Endothelial cell of umbilical vein (primary cell): ENCODE results near the gene CTDSPL. TPM values are rescaled to one million over a fixed set of nuclear protein-coding genes. Genes with fewer than 3 reads are reported as not detected.

Source experiments
- BruUV-seq: library from RNA; stranded (reverse); fragments of 400-500 nt; replicated peaks from 2 replicates; lab custom pipeline; 2021; lab: Mats Ljungman, UMichigan
- CTCF ChIA-PET: fragments of 300-600, 350-600 bp; sonication (Branson Sonifier 250); formaldehyde crosslinking; loops from one replicate; lab custom pipeline; 2021; ENCODE audit warnings: antibody characterized with exemption, inconsistent platforms; lab: Charles Lee
- POLR2A ChIA-PET: fragments of 300-600, 350-600 bp; sonication (Branson Sonifier 250); formaldehyde crosslinking; loops from one replicate; lab custom pipeline; 2021; ENCODE audit warnings: antibody characterized with exemption, inconsistent platforms; lab: Charles Lee
- DNase-seq: peaks from one replicate; pipeline ENCODE4 v3.0.0-alpha.2; 2011; ENCODE audit warnings: low read depth, low spot score
- FAIRE-seq: peaks from 2 replicates; lab custom pipeline; 2011; peaks lifted over from hg19 to GRCh38; lab: Jason Lieb, UNC
- H2AFZ ChIP-seq: 2 replicates; pipeline ENCODE4 v1.6.0; 2012; ENCODE audit warnings: low read depth, low read length, control low read depth, inconsistent platforms
- H3K27ac ChIP-seq: 2 replicates; pipeline ENCODE4 v1.5.1; 2011; ENCODE audit warnings: low read depth, mild to moderate bottlenecking, control low read depth, low read length, moderate library complexity; ENCODE audit not compliant: insufficient read depth
- H3K27me3 ChIP-seq, 2 experiments: 2 replicates each; pipeline versions ENCODE4 v1.6.0 to v1.6.1; 2011; ENCODE audit warnings: low read length in 2 of 2, mixed read lengths in 1 of 2; ENCODE audit not compliant: control insufficient read depth in 2 of 2, insufficient read depth in 2 of 2
- H3K36me3 ChIP-seq, 2 experiments: 2 replicates in 1 of 2; 3 replicates in 1 of 2; pipeline ENCODE4 v1.5.1; 2011; ENCODE audit warnings: low read length in 2 of 2, mild to moderate bottlenecking in 1 of 2, moderate library complexity in 1 of 2; ENCODE audit not compliant: control insufficient read depth in 2 of 2, insufficient read depth in 2 of 2; ENCODE audit errors: extremely low read depth in 1 of 2
- H3K4me1 ChIP-seq: 3 replicates; pipeline ENCODE4 v1.5.1; 2011; ENCODE audit warnings: mild to moderate bottlenecking, low read length; ENCODE audit not compliant: control insufficient read depth, insufficient read depth; ENCODE audit errors: extremely low read depth
- H3K4me2 ChIP-seq: 2 replicates; pipeline ENCODE4 v1.6.1; 2011; ENCODE audit warnings: low read length, control low read depth, mixed read lengths; ENCODE audit not compliant: insufficient read depth
- H3K4me3 ChIP-seq, 3 experiments: fragments of 200-600 bp in 1 of 3; sonication (generic), shearing (Covaris generic) in 1 of 3; replicated peaks in 1 of 3; 2 replicates each; pipeline ENCODE4 v1.5.1; 2011 to 2016; ENCODE audit warnings: control low read depth in 3 of 3, low read length in 3 of 3, mild to moderate bottlenecking in 2 of 3, inconsistent platforms in 1 of 3, low read depth in 1 of 3, moderate library complexity in 1 of 3; ENCODE audit not compliant: insufficient read depth in 1 of 3
- H3K79me2 ChIP-seq: 2 replicates; pipeline ENCODE4 v1.6.0; 2012; ENCODE audit warnings: low read length, inconsistent platforms; ENCODE audit not compliant: control insufficient read depth, insufficient read depth
- H3K9ac ChIP-seq: replicated peaks from 2 replicates; pipeline ENCODE3; 2011; ENCODE audit warnings: low read length, control low read depth; ENCODE audit not compliant: insufficient read depth; ENCODE audit errors: extremely low read depth
- H3K9me1 ChIP-seq: replicated peaks from 3 replicates; pipeline ENCODE4 v1.6.0; 2011; ENCODE audit warnings: mild to moderate bottlenecking, low read length; ENCODE audit not compliant: control insufficient read depth, insufficient read depth; ENCODE audit errors: extremely low read depth
- H3K9me3 ChIP-seq: replicated peaks from 2 replicates; pipeline ENCODE4 v1.5.1; 2012; ENCODE audit warnings: low read length, inconsistent platforms; ENCODE audit not compliant: control insufficient read depth, insufficient read depth
- H4K20me1 ChIP-seq: replicated peaks from 2 replicates; pipeline ENCODE3; 2011; ENCODE audit warnings: mild to moderate bottlenecking, low read length; ENCODE audit not compliant: control insufficient read depth, insufficient read depth; ENCODE audit errors: extremely low read depth
- EZH2 ChIP-seq: IDR thresholded peaks from 2 replicates; pipeline ENCODE4 v1.6.1; 2012; ENCODE audit warnings: borderline replicate concordance, low read depth, mild to moderate bottlenecking, moderate library complexity, low read length, inconsistent platforms; ENCODE audit not compliant: severe bottlenecking
- FOS ChIP-seq: IDR thresholded peaks from 2 replicates; pipeline ENCODE4 v1.6.1; 2011; ENCODE audit warnings: mild to moderate bottlenecking, low read length, moderate library complexity, borderline replicate concordance; ENCODE audit not compliant: insufficient read depth
- GATA2 ChIP-seq: IDR thresholded peaks from 2 replicates; pipeline ENCODE4 v1.7.0; 2011; ENCODE audit warnings: low read depth, mild to moderate bottlenecking, moderate library complexity, mixed read lengths, low read length; ENCODE audit not compliant: insufficient read length, insufficient read depth
- JUN ChIP-seq: IDR thresholded peaks from 2 replicates; pipeline ENCODE4 v1.6.1; 2011; ENCODE audit warnings: borderline replicate concordance, low read depth; ENCODE audit not compliant: insufficient read length, insufficient read depth
- MYC ChIP-seq: IDR thresholded peaks from one replicate; pipeline ENCODE4 v1.6.1; 2011; ENCODE audit warnings: mild to moderate bottlenecking, low read depth, low read length
- POLR2A ChIP-seq: IDR thresholded peaks from 2 replicates; pipeline ENCODE4 v1.6.1; 2012; ENCODE audit warnings: low read depth, mild to moderate bottlenecking, control low read depth, low read length
- POLR2AphosphoS5 ChIP-seq: IDR thresholded peaks from 2 replicates; pipeline ENCODE4 v1.6.1; 2012; ENCODE audit warnings: low read depth, mild to moderate bottlenecking, control low read depth, low read length, moderate library complexity; ENCODE audit not compliant: insufficient read depth
- dilution Hi-C: fragments of 300-500 bp; cut with MboI; formaldehyde crosslinking; loops from one replicate; pipeline ENCODE4 v1.15.0; 2019; ENCODE audit warnings: low sequenced_read_pairs; ENCODE audit not compliant: extremely low pct_ligation_motif_present
- intact Hi-C: fragments of 100-400 bp; cut with micrococcal nuclease; formaldehyde crosslinking; loops from one replicate; pipeline ENCODE4 v1.10.0; 2022
- polyA plus RNA-seq, 4 experiments: library from polyadenylated mRNA; depleted of rRNA in 3 of 4; stranded (reverse) in 3 of 4; unstranded in 1 of 4; fragments of >200 nt; gene quantifications; 2 replicates each; pipeline versions ENCODE4 v1.2.1 to v1.2.3, GENCODE V29; 2011 to 2012; ENCODE audit warnings: missing spikeins in 1 of 4
- total RNA-seq: library from RNA; stranded (reverse); gene quantifications from 2 replicates; pipeline ENCODE4 v1.2.3, GENCODE V29; 2021
- TF ChIP-seq, protein P1 (sequence below), 2 donors: IDR thresholded peaks; 1 replicate in 1 of 2; 2 replicates in 1 of 2; pipeline ENCODE4 v1.5.1; 2011; ENCODE audit warnings: low read length in 2 of 2, mild to moderate bottlenecking in 2 of 2, moderate library complexity in 2 of 2, control low read depth in 1 of 2, inconsistent platforms in 1 of 2, low read depth in 1 of 2; ENCODE audit not compliant: insufficient read depth in 1 of 2; ENCODE audit errors: extremely low read depth in 1 of 2
- TF ChIP-seq, protein P2 (sequence below): IDR thresholded peaks from 2 replicates; pipeline ENCODE4 v1.6.1; 2011; ENCODE audit not compliant: insufficient read depth, insufficient read length

The CTDSPL gene
- total and polyA plus RNA-seq, 2 donors (not counting 3 experiments of a cell fraction or from before 2014, with no cell fraction given): 30.1 to 43.2 TPM

DNA sequence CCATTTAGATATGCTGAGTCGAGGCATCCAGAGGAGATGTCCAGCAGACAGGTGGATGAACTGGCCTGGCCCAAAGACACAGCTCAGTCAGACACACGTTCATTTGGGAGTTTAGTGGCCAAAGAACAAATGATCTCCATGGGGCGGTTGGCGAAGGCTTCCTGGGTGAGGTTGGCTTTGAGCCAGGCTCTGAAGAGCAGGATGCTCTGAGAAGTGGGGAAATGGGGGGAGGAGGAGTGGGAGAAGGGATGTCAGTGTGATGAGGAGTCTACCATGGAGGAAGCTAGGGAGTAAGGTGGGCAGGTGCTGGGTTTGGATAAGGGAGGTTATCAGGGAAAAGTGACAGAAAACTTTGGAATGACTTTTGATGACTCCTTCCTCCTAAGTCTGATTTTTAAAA is 81.4 kb downstream of the CTDSPL start:
- Histone ChIP-seq H3K9ac (no peak overlapping the region), H3K9me3 (no peaks in the 10 kb centered on the region), H3K27ac (no peak overlapping the region), H3K36me3 (no peaks in the 10 kb centered on the region), H4K20me1 (no peaks in the 10 kb centered on the region), H3K4me3 (no peak overlapping the region), H3K4me1 (peaks cover 27% of the 10 kb centered on the region), H3K27me3 (no peaks in the 10 kb centered on the region), H3K9me1 (no peaks in the 10 kb centered on the region), H3K4me2 (no peak overlapping the region), H2AFZ (no peak overlapping the region), H3K79me2 (no peaks in the 10 kb centered on the region)
- intact Hi-C loops (no loop called here), dilution Hi-C loops (no loop called here)
- no TSS peak for BruUV-seq
- FAIRE-seq: no peak
- DNase-seq: no peak
- TF ChIP-seq JUN (no peak), POLR2A (no peak), EZH2 (no peak), MYC (no peak), POLR2AphosphoS5 (no peak), FOS (no peak), GATA2 (no peak)
- TF ChIP-seq, protein P1, sequence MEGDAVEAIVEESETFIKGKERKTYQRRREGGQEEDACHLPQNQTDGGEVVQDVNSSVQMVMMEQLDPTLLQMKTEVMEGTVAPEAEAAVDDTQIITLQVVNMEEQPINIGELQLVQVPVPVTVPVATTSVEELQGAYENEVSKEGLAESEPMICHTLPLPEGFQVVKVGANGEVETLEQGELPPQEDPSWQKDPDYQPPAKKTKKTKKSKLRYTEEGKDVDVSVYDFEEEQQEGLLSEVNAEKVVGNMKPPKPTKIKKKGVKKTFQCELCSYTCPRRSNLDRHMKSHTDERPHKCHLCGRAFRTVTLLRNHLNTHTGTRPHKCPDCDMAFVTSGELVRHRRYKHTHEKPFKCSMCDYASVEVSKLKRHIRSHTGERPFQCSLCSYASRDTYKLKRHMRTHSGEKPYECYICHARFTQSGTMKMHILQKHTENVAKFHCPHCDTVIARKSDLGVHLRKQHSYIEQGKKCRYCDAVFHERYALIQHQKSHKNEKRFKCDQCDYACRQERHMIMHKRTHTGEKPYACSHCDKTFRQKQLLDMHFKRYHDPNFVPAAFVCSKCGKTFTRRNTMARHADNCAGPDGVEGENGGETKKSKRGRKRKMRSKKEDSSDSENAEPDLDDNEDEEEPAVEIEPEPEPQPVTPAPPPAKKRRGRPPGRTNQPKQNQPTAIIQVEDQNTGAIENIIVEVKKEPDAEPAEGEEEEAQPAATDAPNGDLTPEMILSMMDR (IDR thresholded peaks at IDR 0.05; ENCODE audit: extremely low read depth in 1 of 2, insufficient read depth in 1 of 2, low read depth in 1 of 2, low read length in 2 of 2): no peak
- TF ChIP-seq, protein P2, sequence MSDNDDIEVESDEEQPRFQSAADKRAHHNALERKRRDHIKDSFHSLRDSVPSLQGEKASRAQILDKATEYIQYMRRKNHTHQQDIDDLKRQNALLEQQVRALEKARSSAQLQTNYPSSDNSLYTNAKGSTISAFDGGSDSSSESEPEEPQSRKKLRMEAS: no peak
- CTCF ChIA-PET: no interaction called here
- POLR2A ChIA-PET: no interaction called here
